ENCODE data around the gene HNF4A. TPM values are rescaled to one million over a fixed set of nuclear protein-coding genes. Genes with fewer than 3 reads are reported as not detected.

The HNF4A gene
- total RNA-seq, 1 donor from 2014 or later = not detected

DNA sequence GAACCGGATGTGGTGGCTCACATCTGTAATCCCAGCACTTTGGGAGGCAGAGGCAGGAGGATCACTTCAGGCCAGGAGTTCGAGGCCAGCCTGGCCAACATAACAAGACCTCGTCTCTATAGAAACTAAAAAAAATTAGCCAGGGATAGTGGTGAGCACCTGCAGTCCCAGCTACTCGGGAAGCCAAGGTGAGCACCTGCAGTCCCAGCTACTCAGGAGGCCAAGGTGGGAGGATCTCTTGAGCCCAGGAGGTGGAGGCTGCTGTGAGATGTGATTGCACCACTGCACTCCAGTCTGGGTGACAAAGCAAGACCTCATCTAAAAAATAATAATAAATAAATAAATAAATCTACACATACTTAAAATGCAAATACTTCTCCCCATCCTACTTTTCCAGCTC is 65.0 kb downstream of the HNF4A start:
- CTCF ChIA-PET = no interaction called here
- Mint-ChIP-seq H3K36me3 (ENCODE audit: low read depth) (no peaks in the 10 kb centered on the region), H3K27ac (no peak overlapping the region), H3K27me3 (peaks cover 16% of the 10 kb centered on the region), H3K9me3 (no peaks in the 10 kb centered on the region), H3K4me1 (no peaks in the 10 kb centered on the region), H3K4me3 (no peak overlapping the region)
- no peak for ATAC-seq (ENCODE audit: low read depth)
- intact Hi-C loops (cut with micrococcal nuclease) = no loop called here
- POLR2A ChIA-PET = no interaction called here
- DNase-seq = no peak
- TF ChIP-seq, protein P1, sequence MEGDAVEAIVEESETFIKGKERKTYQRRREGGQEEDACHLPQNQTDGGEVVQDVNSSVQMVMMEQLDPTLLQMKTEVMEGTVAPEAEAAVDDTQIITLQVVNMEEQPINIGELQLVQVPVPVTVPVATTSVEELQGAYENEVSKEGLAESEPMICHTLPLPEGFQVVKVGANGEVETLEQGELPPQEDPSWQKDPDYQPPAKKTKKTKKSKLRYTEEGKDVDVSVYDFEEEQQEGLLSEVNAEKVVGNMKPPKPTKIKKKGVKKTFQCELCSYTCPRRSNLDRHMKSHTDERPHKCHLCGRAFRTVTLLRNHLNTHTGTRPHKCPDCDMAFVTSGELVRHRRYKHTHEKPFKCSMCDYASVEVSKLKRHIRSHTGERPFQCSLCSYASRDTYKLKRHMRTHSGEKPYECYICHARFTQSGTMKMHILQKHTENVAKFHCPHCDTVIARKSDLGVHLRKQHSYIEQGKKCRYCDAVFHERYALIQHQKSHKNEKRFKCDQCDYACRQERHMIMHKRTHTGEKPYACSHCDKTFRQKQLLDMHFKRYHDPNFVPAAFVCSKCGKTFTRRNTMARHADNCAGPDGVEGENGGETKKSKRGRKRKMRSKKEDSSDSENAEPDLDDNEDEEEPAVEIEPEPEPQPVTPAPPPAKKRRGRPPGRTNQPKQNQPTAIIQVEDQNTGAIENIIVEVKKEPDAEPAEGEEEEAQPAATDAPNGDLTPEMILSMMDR (IDR thresholded peaks at IDR 0.05) = no peak

DNA sequence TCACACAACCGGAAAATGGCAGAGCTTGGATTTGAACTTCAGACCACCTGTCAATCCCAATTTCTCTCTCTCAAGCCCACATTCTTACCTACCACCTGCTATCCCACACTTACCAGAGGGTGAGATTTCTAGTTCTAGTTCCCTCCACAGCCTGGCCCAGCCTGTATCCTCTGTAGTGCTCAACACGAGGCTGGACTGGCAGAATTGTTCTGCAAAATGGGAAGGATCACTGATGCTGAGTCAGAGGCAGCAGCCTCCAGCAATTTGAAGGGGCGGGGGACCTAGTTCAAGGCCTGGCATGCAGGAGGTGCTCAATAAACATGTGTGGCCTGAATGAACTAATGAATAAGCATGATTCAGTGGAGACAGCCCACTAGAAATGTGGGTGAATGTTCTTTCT is 66.6 kb downstream of the HNF4A start:
- no peak overlapping the region for H3K27ac Mint-ChIP-seq
- TF ChIP-seq, protein P1 (IDR thresholded peaks at IDR 0.05) = no peak
- no peaks in the 10 kb centered on the region for H3K9me3 Mint-ChIP-seq
- ATAC-seq (ENCODE audit: low read depth) = no peak
- no peak for DNase-seq
- peaks cover 8% of the 10 kb centered on the region for H3K27me3 Mint-ChIP-seq
- no peak overlapping the region for H3K4me3 Mint-ChIP-seq
- no peaks in the 10 kb centered on the region for H3K4me1 Mint-ChIP-seq
- no peaks in the 10 kb centered on the region for H3K36me3 Mint-ChIP-seq (ENCODE audit: low read depth)
- ChIA-PET POLR2A (no interaction called here), CTCF (no interaction called here)
- intact Hi-C loops (cut with micrococcal nuclease) = no loop called here

DNA sequence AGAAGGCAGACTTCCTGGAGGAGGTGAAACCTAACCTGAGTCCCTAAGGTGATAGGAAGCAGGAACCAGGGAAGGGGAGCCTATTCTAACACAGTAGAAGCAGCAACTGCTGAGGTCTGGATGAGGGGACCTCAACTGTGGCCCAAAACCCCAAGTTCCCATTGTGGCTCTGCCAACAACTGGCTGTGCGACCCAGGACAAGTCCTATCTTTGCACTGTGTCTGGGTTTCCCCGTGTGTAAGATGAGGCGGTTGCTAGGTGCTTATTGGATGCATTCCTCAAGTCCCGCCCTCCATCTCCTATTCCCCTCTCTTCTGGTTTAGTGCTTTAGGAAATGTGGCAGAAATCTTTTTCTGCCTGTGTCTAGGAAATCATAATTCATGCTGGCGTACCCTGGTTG is 68.0 kb downstream of the HNF4A start:
- H3K36me3 Mint-ChIP-seq (ENCODE audit: low read depth) = no peaks in the 10 kb centered on the region
- H3K27me3 Mint-ChIP-seq = peaks cover 6% of the 10 kb centered on the region
- ChIA-PET POLR2A (no interaction called here), CTCF (no interaction called here)
- H3K4me1 Mint-ChIP-seq = no peaks in the 10 kb centered on the region
- TF ChIP-seq, protein P1 (IDR thresholded peaks at IDR 0.05) = no peak
- no peaks in the 10 kb centered on the region for H3K9me3 Mint-ChIP-seq
- DNase-seq (no peak), ATAC-seq (ENCODE audit: low read depth) (no peak)
- intact Hi-C loops (cut with micrococcal nuclease) = no loop called here
- no peak overlapping the region for H3K27ac Mint-ChIP-seq
- no peak overlapping the region for H3K4me3 Mint-ChIP-seq

DNA sequence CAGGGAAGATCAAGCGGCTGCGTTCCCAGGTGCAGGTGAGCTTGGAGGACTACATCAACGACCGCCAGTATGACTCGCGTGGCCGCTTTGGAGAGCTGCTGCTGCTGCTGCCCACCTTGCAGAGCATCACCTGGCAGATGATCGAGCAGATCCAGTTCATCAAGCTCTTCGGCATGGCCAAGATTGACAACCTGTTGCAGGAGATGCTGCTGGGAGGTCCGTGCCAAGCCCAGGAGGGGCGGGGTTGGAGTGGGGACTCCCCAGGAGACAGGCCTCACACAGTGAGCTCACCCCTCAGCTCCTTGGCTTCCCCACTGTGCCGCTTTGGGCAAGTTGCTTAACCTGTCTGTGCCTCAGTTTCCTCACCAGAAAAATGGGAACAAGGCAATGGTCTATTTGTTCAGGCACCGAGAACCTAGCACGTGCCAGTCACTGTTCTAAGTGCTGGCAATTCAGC is 68.6 kb downstream of the HNF4A start:
- DNase-seq (no peak), ATAC-seq (ENCODE audit: low read depth) (no peak)
- Mint-ChIP-seq H3K4me1 (no peaks in the 10 kb centered on the region), H3K27me3 (peaks cover 6% of the 10 kb centered on the region), H3K4me3 (no peak overlapping the region), H3K27ac (no peak overlapping the region), H3K36me3 (ENCODE audit: low read depth) (no peaks in the 10 kb centered on the region), H3K9me3 (no peaks in the 10 kb centered on the region)
- ChIA-PET CTCF (no interaction called here), POLR2A (no interaction called here)
- intact Hi-C loops (cut with micrococcal nuclease) = no loop called here
- TF ChIP-seq, protein P1 (IDR thresholded peaks at IDR 0.05) = no peak

DNA sequence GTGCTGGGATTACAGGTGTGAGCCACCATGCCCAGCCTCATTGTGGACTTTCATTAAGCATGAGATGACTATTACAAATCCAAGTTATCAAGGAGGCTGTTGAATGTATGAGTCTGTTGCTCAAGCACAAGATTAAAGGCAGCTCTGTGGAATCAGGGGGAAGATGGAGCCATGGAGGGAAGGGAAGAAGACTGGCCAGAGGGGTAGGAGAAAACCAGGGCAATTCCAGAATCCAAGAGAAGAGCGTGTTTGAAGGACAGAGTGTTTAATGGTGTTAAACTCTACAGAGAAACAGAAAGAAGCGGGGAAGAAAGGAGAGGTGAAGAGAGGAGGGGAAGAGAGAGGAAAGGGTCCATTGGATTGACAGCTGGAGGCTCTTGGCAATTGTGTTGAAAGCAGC is 70.4 kb downstream of the HNF4A start:
- Mint-ChIP-seq H3K9me3 (no peaks in the 10 kb centered on the region), H3K27me3 (peaks cover 6% of the 10 kb centered on the region), H3K4me3 (no peak overlapping the region), H3K36me3 (ENCODE audit: low read depth) (no peaks in the 10 kb centered on the region), H3K27ac (no peak overlapping the region), H3K4me1 (no peaks in the 10 kb centered on the region)
- CTCF ChIA-PET = no interaction called here
- ATAC-seq (ENCODE audit: low read depth) (no peak), DNase-seq (no peak)
- POLR2A ChIA-PET = no interaction called here
- intact Hi-C loops (cut with micrococcal nuclease) = no loop called here
- TF ChIP-seq, protein P1 (IDR thresholded peaks at IDR 0.05) = no peak
